CD4-positive, alpha-beta memory T cell (primary cell): ENCODE data around the gene CAPN1. TPM values are rescaled to one million over a fixed set of nuclear protein-coding genes. Genes with fewer than 3 reads are reported as not detected.
"Not testable (repeated sequence)": the region's sequence is repeated elsewhere in the genome, so short reads cannot be mapped to it uniquely, and the experiment has no call there.

Source experiments
- CTCF ChIA-PET: fragments of 350-600 bp; sonication (Branson Sonifier 250); formaldehyde crosslinking; loops from one replicate; lab custom pipeline; 2021; ENCODE audit warnings: inconsistent platforms; ENCODE audit not compliant: partially characterized antibody; lab: Charles Lee
- POLR2A ChIA-PET: fragments of 350-600 bp; sonication (Branson Sonifier 250); formaldehyde crosslinking; loops from one replicate; lab custom pipeline; 2021; ENCODE audit not compliant: partially characterized antibody; lab: Charles Lee
- DNase-seq, 5 donors: peaks; one replicate each; pipeline versions ENCODE4 v3.0.0 to v3.0.0-alpha.2; 2020 to 2022; ENCODE audit warnings: mixed read lengths in 1 of 5
- H3K27ac ChIP-seq: one replicate; pipeline ENCODE4 v1.7.0; 2013; ENCODE audit warnings: low read depth, low read length
- H3K27me3 ChIP-seq: 2 replicates; pipeline ENCODE4 v1.7.0; 2013; ENCODE audit warnings: mild to moderate bottlenecking, low read length, moderate library complexity; ENCODE audit not compliant: insufficient read depth
- H3K36me3 ChIP-seq: 2 replicates; pipeline ENCODE4 v1.7.0; 2013; ENCODE audit warnings: mild to moderate bottlenecking, low read length, moderate library complexity; ENCODE audit not compliant: insufficient read depth
- H3K4me1 ChIP-seq: 2 replicates; pipeline ENCODE4 v1.7.0; 2013; ENCODE audit warnings: mild to moderate bottlenecking, low read length, moderate library complexity; ENCODE audit not compliant: insufficient read depth
- H3K4me3 ChIP-seq, 2 donors: one replicate each; pipeline ENCODE4 v1.7.0; 2013; ENCODE audit warnings: low read length in 2 of 2, mild to moderate bottlenecking in 1 of 2
- H3K9me3 ChIP-seq, 2 donors: one replicate each; pipeline ENCODE4 v1.7.0; 2013; ENCODE audit warnings: low read length in 2 of 2, control low read depth in 1 of 2; ENCODE audit not compliant: control insufficient read depth in 1 of 2
- H3K27ac Mint-ChIP-seq, 7 donors: one replicate each; pipeline ENCODE4 v1.8.0; 2020 to 2021; ENCODE audit warnings: mixed read lengths in 7 of 7, mild to moderate bottlenecking in 6 of 7, inconsistent platforms in 3 of 7, moderate library complexity in 3 of 7
- H3K27me3 Mint-ChIP-seq, 2 donors: one replicate each; pipeline ENCODE4 v1.8.0; 2020 to 2021; ENCODE audit warnings: mixed read lengths in 2 of 2
- H3K36me3 Mint-ChIP-seq, 2 donors: one replicate each; pipeline ENCODE4 v1.8.0; 2020 to 2021; ENCODE audit warnings: mixed read lengths in 2 of 2, inconsistent platforms in 1 of 2, mild to moderate bottlenecking in 1 of 2
- H3K4me1 Mint-ChIP-seq, 4 donors: one replicate each; pipeline ENCODE4 v1.8.0; 2020 to 2021; ENCODE audit warnings: mixed read lengths in 4 of 4, mild to moderate bottlenecking in 1 of 4
- H3K4me3 Mint-ChIP-seq, 8 donors: one replicate each; pipeline ENCODE4 v1.8.0; 2020 to 2021; ENCODE audit warnings: mixed read lengths in 8 of 8, mild to moderate bottlenecking in 7 of 8, moderate library complexity in 6 of 8, inconsistent platforms in 3 of 8
- H3K9me3 Mint-ChIP-seq, 8 donors: one replicate each; pipeline ENCODE4 v1.8.0; 2020 to 2021; ENCODE audit warnings: mixed read lengths in 8 of 8, mild to moderate bottlenecking in 5 of 8, inconsistent platforms in 3 of 8, moderate library complexity in 1 of 8
- intact Hi-C: fragments of 100-400 bp; cut with micrococcal nuclease; formaldehyde crosslinking; loops from one replicate; pipeline ENCODE4 v1.15.1; 2023
- polyA plus RNA-seq, 2 donors: library from polyadenylated mRNA; unstranded; fragments of 300-500 nt; fragmentation: Illumina TruSeq; gene quantifications; one replicate each; pipeline ENCODE4 v1.2.3, GENCODE V29; 2021
- total RNA-seq, 2 experiments: library from RNA; stranded (reverse); gene quantifications; one replicate each; pipeline ENCODE4 v1.2.3, GENCODE V29; 2021

CAPN1 gene
- total and polyA plus RNA-seq, 4 experiments from 2014 or later: 115 to 141 (median 131) TPM

GRCh38 chr11:65225279-65226102, 43.8 kb downstream of the CAPN1 start:
- H3K9me3 ChIP-seq: no peaks in the 10 kb centered on the region
- ChIA-PET POLR2A (interaction anchor here (1.0 to 1.6 kb wide), 6 partner anchors 36 to 271 kb away, joined by 3 to 8 read pairs (median 4); partner anchors contain the start of genes CDC42EP2 and POLA2), CTCF (interaction anchor here (0.7 to 5.7 kb wide), 10 partner anchors 20 to 369 kb away, joined by 3 to 103 read pairs (median 4); partner anchors contain the start of genes CDC42EP2 and DPF2)
- H3K27ac ChIP-seq: no peak overlapping the region
- H3K27me3 ChIP-seq: peaks cover 7% of the 10 kb centered on the region
- no peaks in the 10 kb centered on the region for H3K36me3 ChIP-seq
- H3K4me1 ChIP-seq: peaks cover 13% of the 10 kb centered on the region
- intact Hi-C loops: loop anchor here (1.0 to 5.0 kb wide), 2 partner anchors 90 to 107 kb away; partner anchors contain the start of gene DPF2
- H3K4me3 ChIP-seq: no peak overlapping the region
- Mint-ChIP-seq H3K4me1 (peaks cover 6 to 13% (median 7%) of the 10 kb centered on the region in 4 donors), H3K4me3 (peak overlapping the region; percentile 56 to 86 (median 74)), H3K27ac (peak overlapping the region in 2 of 7 donors; percentile 8 to 13), H3K36me3 (no peaks in the 10 kb centered on the region), H3K9me3 (no peaks in the 10 kb centered on the region), H3K27me3 (peaks cover 5 to 14% of the 10 kb centered on the region in 2 donors)
- DNase-seq: peak; percentile 48 to 75 (median 58)

- Mint-ChIP-seq H3K36me3 (no peaks in the 10 kb centered on the region), H3K9me3 (no peaks in the 10 kb centered on the region), H3K27ac (no peak overlapping the region), H3K4me3 (peak overlapping the region; percentile 56 to 86 (median 74)), H3K4me1 (peaks cover 6 to 13% (median 7%) of the 10 kb centered on the region in 4 donors), H3K27me3 (peaks cover 5 to 14% of the 10 kb centered on the region in 2 donors)
- H3K9me3 ChIP-seq: no peaks in the 10 kb centered on the region
- ChIA-PET POLR2A (interaction anchor here (1.0 to 1.5 kb wide), 5 partner anchors 36 to 271 kb away, joined by 3 to 8 read pairs (median 4); partner anchors contain the start of genes CDC42EP2 and POLA2), CTCF (interaction anchor here (1.1 to 5.7 kb wide), 6 partner anchors 21 to 126 kb away, joined by 3 to 103 read pairs (median 5); partner anchors contain the start of genes CDC42EP2 and DPF2)
- no peak overlapping the region for H3K27ac ChIP-seq
- H3K36me3 ChIP-seq: no peaks in the 10 kb centered on the region
- H3K27me3 ChIP-seq: peaks cover 7% of the 10 kb centered on the region
- H3K4me3 ChIP-seq: no peak overlapping the region
- no peak for DNase-seq
- intact Hi-C loops: loop anchor here (5.0 kb wide), 1 partner anchor 106 kb away; the partner anchor contains the start of gene DPF2
- H3K4me1 ChIP-seq: peaks cover 13% of the 10 kb centered on the region
These were observed 44.3 kb downstream of the CAPN1 start for GRCh38 chr11:65226103-65226442.

- Histone ChIP-seq H3K27me3 (peaks cover 7% of the 10 kb centered on the region), H3K4me1 (peaks cover 13% of the 10 kb centered on the region), H3K9me3 (no peaks in the 10 kb centered on the region), H3K27ac (no peak overlapping the region), H3K4me3 (no peak overlapping the region), H3K36me3 (no peaks in the 10 kb centered on the region)
- CTCF ChIA-PET: interaction anchor here (1.7 to 5.7 kb wide), 3 partner anchors 87 to 104 kb away, joined by 4 to 103 read pairs (median 67); partner anchors contain the start of genes CDC42EP2 and DPF2
- POLR2A ChIA-PET: no interaction called here
- Mint-ChIP-seq H3K27ac (no peak overlapping the region), H3K36me3 (no peaks in the 10 kb centered on the region), H3K4me3 (no peak overlapping the region), H3K27me3 (peaks cover 5 to 14% of the 10 kb centered on the region in 2 donors), H3K9me3 (no peaks in the 10 kb centered on the region), H3K4me1 (peaks cover 4 to 9% (median 7%) of the 10 kb centered on the region in 4 donors)
- intact Hi-C loops: loop anchor here (5.0 kb wide), 1 partner anchor 104 kb away; the partner anchor contains the start of gene DPF2
- no peak for DNase-seq
These were observed 46.2 kb downstream of the CAPN1 start for GRCh38 chr11:65227879-65228278.

DNA sequence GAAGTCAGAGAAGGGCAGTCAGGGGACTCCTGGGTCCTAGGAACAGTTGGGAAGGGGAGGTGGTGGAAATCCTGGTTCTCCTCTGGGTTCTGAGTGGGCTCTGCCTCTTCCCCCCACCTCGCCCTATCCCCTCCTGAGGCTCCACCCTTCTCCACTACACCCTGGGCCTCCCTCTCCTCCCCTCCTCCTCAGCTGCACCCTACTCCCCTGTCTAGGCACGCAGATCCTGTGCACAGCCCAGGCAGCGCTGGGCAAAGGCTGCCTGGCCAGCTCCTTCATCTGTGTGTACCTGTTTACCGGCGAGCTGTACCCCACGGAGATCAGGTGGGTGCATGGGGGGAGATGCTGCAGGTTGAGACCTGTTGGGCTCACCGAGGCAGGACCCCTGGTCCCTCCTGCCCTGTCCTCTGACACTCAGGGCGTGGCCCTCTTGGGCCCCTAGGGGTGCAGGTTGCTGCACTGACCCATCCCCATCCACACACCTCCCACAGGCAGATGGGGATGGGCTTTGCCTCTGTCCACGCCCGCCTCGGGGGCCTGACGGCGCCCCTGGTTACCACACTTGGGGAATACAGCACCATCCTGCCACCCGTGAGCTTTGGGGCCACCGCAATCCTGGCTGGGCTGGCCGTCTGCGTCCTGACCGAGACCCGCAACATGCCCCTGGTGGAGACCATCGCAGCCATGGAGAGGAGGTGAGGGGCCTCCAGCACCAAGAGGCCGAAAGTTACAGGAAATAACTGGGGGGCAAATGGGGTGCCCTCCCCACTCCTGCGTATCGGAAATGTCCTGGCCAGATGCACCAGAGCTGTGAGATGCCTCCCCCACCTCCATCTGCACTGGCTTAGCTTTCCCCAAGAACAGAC, 54.7 kb downstream of the CAPN1 start:
- no peak for DNase-seq
- Mint-ChIP-seq H3K4me1 (no peaks in the 10 kb centered on the region), H3K36me3 (no peaks in the 10 kb centered on the region), H3K9me3 (no peaks in the 10 kb centered on the region), H3K27ac (no peak overlapping the region), H3K4me3 (no peak overlapping the region), H3K27me3 (no peaks in the 10 kb centered on the region)
- no peaks in the 10 kb centered on the region for H3K9me3 ChIP-seq
- H3K27me3 ChIP-seq: no peaks in the 10 kb centered on the region
- POLR2A ChIA-PET: no interaction called here
- no peak overlapping the region for H3K27ac ChIP-seq
- no peaks in the 10 kb centered on the region for H3K4me1 ChIP-seq
- no peak overlapping the region for H3K4me3 ChIP-seq
- no peaks in the 10 kb centered on the region for H3K36me3 ChIP-seq
- intact Hi-C loops: no loop called here
- CTCF ChIA-PET: no interaction called here

- H3K27ac Mint-ChIP-seq, H3K36me3 Mint-ChIP-seq, H3K36me3 ChIP-seq, H3K4me3 ChIP-seq, CTCF ChIA-PET, H3K27me3 Mint-ChIP-seq, H3K27ac ChIP-seq, H3K27me3 ChIP-seq, H3K9me3 ChIP-seq, H3K4me3 Mint-ChIP-seq, DNase-seq, intact Hi-C loops, H3K4me1 Mint-ChIP-seq, POLR2A ChIA-PET, H3K9me3 Mint-ChIP-seq, H3K4me1 ChIP-seq: not testable (repeated sequence)
These were observed 56.6 kb downstream of the CAPN1 start for GRCh38 chr11:65238302-65238701.

DNA sequence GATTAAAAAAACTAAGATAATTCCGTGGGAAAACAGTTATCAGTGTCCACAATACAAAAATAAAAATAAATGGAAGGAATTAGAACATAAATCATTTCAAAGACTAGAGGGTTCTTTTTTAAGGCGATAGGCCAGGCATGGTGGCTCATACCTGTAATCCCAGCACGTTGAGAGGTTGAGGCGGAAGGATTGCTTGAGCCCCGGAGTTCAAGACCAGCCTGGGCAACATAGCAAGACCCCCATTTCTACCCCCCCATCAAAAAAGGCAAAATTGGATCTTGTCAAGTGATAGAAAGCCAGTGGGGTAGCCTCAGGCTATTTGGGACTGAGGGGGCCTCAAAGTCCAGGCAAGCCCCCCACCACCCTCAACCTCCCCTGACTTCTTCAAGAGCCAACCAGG, 59.4 kb downstream of the CAPN1 start:
- Mint-ChIP-seq H3K4me3 (no peak overlapping the region), H3K9me3 (peaks cover 0 to 8% (median 0%) of the 10 kb centered on the region in 8 donors), H3K27ac (no peak overlapping the region), H3K4me1 (no peaks in the 10 kb centered on the region), H3K36me3 (no peaks in the 10 kb centered on the region), H3K27me3 (no peaks in the 10 kb centered on the region)
- H3K4me3 ChIP-seq: no peak overlapping the region
- no peak for DNase-seq
- intact Hi-C loops: no loop called here
- H3K36me3 ChIP-seq: no peaks in the 10 kb centered on the region
- H3K4me1 ChIP-seq: no peaks in the 10 kb centered on the region
- H3K9me3 ChIP-seq: no peaks in the 10 kb centered on the region
- CTCF ChIA-PET: interaction anchor here (0.6 to 1.2 kb wide), 2 partner anchors 74 to 353 kb away, joined by 3 read pairs; no protein-coding TSS in a partner anchor
- POLR2A ChIA-PET: no interaction called here
- no peaks in the 10 kb centered on the region for H3K27me3 ChIP-seq
- no peak overlapping the region for H3K27ac ChIP-seq
